HG02884 (cell line): ENCODE results near the gene LIPC.

Experiments used
- ATAC-seq: cut with Tn5 transposase; IDR thresholded peaks from one replicate; pipeline ENCODE4 v1.9.1; 2021; ENCODE audit warnings: mild to moderate bottlenecking, moderate library complexity; ENCODE audit not compliant: unreplicated experiment

LIPC gene

GRCh38 chr15:58512522-58512921 is 80.7 kb downstream of the LIPC start:
- no peak for ATAC-seq

- no peak for ATAC-seq
Measured at GRCh38 chr15:58513008-58513407, 81.2 kb downstream of the LIPC start.

DNA sequence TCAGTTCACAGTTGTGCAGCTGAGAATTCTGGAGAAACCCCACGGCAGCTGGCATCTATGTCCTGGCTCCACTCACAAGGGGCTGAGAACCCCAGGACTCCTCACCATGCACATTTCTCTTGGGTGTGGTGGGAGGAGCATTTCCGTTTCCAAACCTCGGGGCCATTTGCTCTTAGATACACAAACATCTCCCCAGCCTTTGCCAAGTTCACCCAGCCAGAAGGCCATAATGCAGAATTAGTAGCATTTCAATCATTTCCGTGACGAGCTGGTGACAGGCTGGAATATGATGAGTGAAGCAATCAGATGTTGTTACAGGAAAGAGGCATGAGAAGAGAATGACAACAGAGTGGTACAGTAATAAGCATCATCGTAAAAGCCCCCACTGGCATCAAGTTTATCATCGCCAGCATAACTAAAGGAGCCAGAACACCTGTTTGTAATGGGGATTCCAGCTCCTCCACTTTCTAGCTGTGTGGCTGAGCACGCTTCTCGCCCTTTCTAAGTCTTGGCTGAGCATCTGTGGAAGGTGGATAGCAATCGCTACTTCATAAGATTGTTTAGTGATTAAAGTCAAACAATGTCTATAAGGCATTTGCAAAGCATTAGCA is 82.0 kb downstream of the LIPC start:
- no peak for ATAC-seq

GRCh38 chr15:58515807-58516206 is 84.0 kb downstream of the LIPC start:
- no peak for ATAC-seq

GRCh38 chr15:58517252-58517681 is 85.5 kb downstream of the LIPC start:
- no peak for ATAC-seq

DNA sequence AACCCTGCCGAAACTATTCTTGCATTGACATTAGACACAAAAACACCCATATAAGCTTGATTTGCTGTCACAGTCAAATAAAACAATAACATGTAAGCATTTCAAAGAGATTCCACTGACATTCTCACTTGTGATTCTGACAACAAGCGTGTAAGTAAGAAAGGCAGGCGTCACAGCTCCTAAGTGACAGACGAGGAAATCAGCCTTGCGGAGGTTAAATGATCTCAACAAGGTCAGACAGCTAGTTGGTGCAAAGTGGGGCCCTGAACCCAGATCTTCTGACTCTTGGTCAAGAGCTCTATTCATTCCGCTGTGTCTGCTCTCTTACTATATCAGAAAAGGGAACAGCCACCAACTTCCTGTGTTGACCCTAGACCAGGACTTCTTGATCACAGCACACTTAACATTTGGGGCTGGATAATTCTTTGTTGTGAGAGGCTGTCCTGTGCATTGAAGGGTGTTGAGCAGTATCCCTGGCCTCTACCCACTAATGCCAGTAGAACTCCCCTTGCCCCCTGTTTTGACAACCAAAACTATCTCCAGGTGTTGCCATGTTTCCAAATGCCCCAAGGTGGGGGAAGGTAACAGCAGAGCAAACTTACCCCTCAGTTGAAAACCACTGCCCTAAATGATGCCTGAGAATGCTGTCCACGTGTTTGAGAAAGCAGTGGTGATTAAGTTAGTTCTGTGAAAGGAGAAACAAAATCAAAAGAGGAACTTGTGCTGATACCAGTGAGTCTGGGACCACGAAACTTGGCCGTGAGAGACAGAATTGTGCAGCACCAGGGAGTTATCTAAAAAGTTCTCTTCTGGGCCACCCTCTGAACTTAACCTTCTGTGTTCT is 86.1 kb downstream of the LIPC start:
- peak; percentile 50 for ATAC-seq

DNA sequence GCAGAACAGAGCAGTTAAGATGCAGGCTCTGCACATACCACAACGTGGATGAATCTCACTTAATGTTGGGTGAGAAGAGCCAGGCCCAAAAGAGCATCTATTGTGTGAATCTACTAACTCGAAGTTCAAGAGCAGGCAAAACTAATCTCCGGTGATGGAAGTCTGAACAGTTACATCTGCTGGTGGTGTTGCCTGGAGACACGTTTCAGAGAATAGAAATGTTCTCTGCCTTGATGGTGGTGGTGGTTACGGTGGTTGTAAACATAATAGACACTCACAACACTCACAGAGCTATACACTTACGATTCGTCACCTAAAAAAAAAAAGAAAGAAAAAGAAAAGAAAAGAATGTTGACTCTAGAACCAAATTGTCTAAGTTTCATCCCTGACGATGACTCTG is 86.8 kb downstream of the LIPC start:
- ATAC-seq: no peak

- no peak for ATAC-seq
Measured at GRCh38 chr15:58519516-58519915, 87.7 kb downstream of the LIPC start.

- ATAC-seq: no peak
Measured at GRCh38 chr15:58520464-58520863, 88.7 kb downstream of the LIPC start.

- no peak for ATAC-seq
Measured at GRCh38 chr15:58520936-58521292, 89.1 kb downstream of the LIPC start.

DNA sequence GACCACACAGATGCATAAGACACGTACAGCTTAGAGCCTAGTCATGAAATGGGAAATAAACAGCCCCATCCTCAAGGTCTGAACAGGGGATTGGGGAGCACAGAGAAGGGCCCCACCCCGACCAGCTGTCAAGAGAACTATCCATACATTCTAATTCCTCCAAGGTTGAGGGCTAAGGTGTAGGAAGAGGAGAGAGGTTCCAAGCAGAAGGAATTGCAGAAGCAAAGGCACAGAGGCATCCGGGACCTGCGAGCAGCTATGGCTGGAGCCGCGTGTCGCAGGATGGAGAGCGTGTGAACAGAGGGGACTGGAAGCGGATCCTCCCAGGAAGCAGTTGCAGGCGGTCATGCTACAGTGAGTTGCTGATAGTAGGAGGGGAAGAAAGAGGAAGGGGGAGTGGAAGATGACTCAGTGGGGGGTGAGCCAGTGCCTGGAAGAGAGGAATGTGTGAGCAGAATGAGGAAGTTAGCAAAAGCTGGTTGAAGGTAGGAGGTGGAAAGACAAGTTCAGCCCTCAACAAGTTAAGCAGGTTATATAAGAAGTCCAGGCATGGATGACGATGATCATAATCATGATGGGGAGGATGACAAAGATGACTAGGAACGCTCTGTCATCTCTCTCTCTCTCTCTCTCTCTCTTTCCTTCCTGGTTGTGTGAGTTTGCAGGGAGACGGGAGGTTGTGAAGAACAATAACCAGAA is 89.7 kb downstream of the LIPC start:
- ATAC-seq: no peak

DNA sequence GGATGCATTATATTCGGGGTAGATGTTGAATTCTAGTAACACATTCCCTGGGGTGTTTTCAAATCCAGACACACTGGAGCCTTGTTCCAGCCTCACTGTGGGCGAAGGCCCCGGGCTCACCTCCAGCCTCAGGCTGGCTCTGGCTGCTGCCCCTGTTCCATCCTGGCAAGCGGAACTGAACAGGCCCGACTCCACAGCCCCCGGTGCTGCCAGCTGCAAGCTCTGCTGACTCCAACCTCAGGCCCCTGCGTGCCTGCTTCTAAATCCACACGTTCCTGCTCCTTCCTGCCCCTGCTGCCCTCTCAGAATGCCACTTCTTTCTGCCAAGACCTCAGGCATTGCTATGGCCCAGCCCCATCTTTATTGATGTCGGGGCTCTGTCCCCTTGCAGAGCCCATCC is 90.6 kb downstream of the LIPC start:
- ATAC-seq: no peak

DNA sequence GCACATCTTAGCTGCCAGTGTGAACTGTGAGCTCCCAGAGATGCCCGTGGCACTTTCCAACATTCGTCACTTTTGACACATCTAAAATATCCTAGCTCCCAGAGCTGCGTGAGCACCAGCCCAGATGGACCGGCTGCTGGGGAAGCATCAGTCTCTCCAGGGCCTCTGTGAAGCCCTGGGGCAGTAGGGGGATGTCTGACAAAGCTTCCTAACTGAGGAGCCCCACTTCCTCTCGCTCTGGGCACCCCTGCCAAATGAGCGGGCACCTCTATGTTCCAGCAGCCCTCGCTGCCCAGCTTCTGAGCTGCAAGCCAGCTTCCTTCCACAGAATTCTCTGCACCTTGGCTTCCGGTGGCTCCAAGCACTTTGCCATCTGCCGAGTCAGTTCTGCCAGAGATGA is 91.1 kb downstream of the LIPC start:
- ATAC-seq: no peak

- no peak for ATAC-seq
Measured at GRCh38 chr15:58523634-58524033, 91.8 kb downstream of the LIPC start.

DNA sequence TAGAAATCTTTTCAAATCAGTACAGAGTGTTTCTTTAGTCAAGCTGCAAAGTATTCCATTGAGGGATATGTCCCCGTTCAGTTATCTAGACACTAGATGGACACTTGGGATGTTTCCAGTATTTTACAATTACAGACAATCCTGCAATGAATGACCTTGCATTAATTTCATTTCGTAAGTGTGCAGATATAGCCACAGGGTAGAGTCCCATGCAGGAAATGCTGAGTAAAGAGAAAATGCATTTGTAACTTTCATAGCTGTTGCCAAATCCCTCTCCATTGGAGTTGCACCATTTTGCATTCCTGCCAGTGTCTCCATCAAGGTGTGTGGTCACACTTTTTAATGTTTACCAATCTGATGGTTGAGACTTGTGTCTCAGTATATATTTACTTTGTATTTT is 92.5 kb downstream of the LIPC start:
- no peak for ATAC-seq

- no peak for ATAC-seq
Measured at GRCh38 chr15:58525991-58526421, 94.2 kb downstream of the LIPC start.

DNA sequence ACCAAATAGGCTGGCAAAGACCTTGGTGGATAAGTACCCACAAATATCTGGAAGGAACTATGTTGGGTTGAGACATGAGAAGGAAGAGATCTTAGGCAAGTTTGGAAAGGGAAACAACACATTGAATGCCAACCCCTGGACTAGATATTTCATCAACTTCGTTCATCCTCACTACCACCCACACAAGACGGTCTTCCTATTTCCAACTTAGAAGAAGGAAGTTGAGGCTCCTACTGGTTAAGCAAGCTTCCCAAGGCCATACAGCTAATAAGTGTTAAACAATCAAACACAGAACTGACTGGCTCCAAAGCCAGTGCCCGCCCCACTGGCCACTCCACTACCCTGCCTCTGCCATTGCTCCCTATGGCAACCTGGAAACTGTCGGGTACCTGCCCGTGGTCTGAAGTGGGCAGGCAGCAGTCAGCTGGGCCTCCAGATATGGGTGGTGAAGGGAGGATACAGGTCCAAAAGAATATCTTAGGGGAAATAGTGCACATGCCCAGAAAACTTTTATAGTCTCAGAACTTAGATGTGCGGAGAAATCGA is 94.9 kb downstream of the LIPC start:
- ATAC-seq: no peak

DNA sequence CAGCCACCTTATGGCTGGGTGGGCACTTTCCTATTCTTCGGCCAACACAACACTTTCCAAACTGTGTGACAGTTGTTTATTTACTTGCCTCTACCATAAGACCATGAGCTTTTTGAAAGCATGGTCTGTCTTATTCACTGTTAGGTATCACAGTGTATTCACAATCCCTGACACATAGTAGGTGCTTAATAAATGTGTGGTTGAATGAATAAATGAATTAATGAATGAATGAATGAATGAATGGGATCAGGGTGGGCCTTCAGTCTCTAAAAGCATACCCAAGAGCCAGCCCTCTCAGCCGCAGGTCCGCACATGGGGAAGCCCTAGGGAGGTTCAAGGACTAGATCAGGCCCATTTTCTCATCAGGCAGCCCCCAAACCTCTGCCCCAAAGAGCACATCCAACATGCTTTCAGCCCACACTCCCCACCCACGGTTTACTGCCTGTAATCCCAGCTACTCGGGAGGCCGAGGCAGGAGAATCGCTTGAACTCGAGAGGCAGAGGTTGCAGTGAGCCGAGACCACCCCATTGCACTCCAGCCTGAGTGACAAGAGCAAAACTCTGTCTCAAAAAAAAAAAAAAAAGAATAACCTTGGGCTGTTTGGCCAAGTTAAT is 95.9 kb downstream of the LIPC start:
- no peak for ATAC-seq

- ATAC-seq: no peak
Measured at GRCh38 chr15:58528188-58528870, 96.5 kb downstream of the LIPC start.

DNA sequence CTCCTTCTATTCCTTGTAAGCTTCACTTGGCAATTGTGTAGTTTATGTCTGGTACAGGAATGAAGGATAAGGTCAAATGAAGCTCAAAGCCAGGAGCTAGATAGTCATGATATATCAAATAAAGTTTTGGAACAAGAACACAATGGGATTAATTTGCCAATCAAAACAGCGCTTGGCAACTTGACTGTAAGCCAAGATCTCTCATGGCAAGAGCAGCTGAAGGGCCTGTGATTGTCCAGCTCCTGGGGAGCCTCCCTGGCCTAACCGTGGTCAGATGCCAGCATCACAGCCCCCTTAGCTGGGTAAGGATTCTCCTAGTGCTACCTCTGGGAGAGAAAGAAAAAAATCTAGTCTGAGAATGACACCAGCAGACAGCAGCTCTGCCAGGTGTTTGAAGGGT is 97.2 kb downstream of the LIPC start:
- no peak for ATAC-seq
